HepG2 (cell line): ENCODE measurements around the gene MEAF6.

Experiments
- KDM3A ChIP-seq: IDR thresholded peaks from 2 replicates; pipeline ENCODE4 v1.6.1; 2018; ENCODE audit warnings: low read depth, missing compliant biosample characterization
- ZZZ3 ChIP-seq: sonication (generic); formaldehyde crosslinking; IDR thresholded peaks from 2 replicates; pipeline ENCODE4 v1.4.0; 2020; ENCODE audit warnings: missing genetic modification reagents, mild to moderate bottlenecking, borderline replicate concordance
- TF ChIP-seq, protein P1 (sequence below), 2 experiments: IDR thresholded peaks; 2 replicates each; pipeline ENCODE4 v1.6.1; 2011 to 2012; ENCODE audit warnings: low read length in 2 of 2, borderline replicate concordance in 1 of 2, low read depth in 1 of 2, mild to moderate bottlenecking in 1 of 2, moderate library complexity in 1 of 2

DNA sequence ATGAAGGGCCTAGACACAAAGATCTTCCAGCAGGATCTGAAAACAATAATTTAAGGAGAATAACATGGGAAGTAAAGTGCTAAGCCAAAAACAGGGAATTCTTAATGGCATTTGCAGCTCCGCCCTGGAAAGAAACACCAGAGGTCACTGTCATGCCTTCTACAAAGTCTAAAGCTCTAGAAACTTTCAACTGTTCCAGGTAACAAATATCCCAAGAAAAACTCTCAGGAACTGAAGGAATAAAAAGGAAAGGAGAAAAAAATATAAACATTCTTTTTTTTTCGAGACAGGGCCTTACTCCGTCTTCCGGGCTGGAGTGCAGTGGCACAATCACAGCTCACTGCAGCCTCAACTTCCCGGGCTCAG, 27.0 kb downstream of the MEAF6 start:
- TF ChIP-seq, protein P1, sequence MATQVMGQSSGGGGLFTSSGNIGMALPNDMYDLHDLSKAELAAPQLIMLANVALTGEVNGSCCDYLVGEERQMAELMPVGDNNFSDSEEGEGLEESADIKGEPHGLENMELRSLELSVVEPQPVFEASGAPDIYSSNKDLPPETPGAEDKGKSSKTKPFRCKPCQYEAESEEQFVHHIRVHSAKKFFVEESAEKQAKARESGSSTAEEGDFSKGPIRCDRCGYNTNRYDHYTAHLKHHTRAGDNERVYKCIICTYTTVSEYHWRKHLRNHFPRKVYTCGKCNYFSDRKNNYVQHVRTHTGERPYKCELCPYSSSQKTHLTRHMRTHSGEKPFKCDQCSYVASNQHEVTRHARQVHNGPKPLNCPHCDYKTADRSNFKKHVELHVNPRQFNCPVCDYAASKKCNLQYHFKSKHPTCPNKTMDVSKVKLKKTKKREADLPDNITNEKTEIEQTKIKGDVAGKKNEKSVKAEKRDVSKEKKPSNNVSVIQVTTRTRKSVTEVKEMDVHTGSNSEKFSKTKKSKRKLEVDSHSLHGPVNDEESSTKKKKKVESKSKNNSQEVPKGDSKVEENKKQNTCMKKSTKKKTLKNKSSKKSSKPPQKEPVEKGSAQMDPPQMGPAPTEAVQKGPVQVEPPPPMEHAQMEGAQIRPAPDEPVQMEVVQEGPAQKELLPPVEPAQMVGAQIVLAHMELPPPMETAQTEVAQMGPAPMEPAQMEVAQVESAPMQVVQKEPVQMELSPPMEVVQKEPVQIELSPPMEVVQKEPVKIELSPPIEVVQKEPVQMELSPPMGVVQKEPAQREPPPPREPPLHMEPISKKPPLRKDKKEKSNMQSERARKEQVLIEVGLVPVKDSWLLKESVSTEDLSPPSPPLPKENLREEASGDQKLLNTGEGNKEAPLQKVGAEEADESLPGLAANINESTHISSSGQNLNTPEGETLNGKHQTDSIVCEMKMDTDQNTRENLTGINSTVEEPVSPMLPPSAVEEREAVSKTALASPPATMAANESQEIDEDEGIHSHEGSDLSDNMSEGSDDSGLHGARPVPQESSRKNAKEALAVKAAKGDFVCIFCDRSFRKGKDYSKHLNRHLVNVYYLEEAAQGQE (IDR thresholded peaks at IDR 0.05; ENCODE audit: borderline replicate concordance in 1 of 2, low read depth in 1 of 2, low read length in 2 of 2): no peak
- no peak for TF ChIP-seq KDM3A (CRISPR knock-in tag)
- TF ChIP-seq ZZZ3 (CRISPR knock-in tag): no peak
